CD8-positive, alpha-beta memory T cell (primary cell): ENCODE measurements around the gene VIPR2. TPM values are rescaled to one million over a fixed set of nuclear protein-coding genes. Genes with fewer than 3 reads are reported as not detected.

ENCODE experiments used
- CTCF ChIA-PET: fragments of 350-600 bp; sonication (Branson Sonifier 250); formaldehyde crosslinking; loops from one replicate; lab custom pipeline; 2021; ENCODE audit warnings: antibody characterized with exemption; lab: Charles Lee
- POLR2A ChIA-PET: fragments of 350-600 bp; sonication (Branson Sonifier 250); formaldehyde crosslinking; loops from one replicate; lab custom pipeline; 2021; ENCODE audit warnings: antibody characterized with exemption; lab: Charles Lee
- DNase-seq, 5 donors: peaks; one replicate each; pipeline versions ENCODE4 v3.0.0 to v3.0.0-alpha.2; 2020 to 2022; ENCODE audit warnings: mixed read lengths in 1 of 5
- H3K27ac ChIP-seq: one replicate; pipeline ENCODE4 v1.7.0; 2013; ENCODE audit warnings: low read depth, mild to moderate bottlenecking, low read length, moderate library complexity
- H3K27me3 ChIP-seq: 2 replicates; pipeline ENCODE4 v1.7.0; 2013; ENCODE audit warnings: low read length, mild to moderate bottlenecking; ENCODE audit not compliant: insufficient read depth, poor library complexity, severe bottlenecking
- H3K36me3 ChIP-seq: 2 replicates; pipeline ENCODE4 v1.7.0; 2013; ENCODE audit warnings: mild to moderate bottlenecking, low read length, moderate library complexity; ENCODE audit not compliant: insufficient read depth
- H3K4me1 ChIP-seq: 2 replicates; pipeline ENCODE4 v1.7.0; 2013; ENCODE audit warnings: mild to moderate bottlenecking, low read length, moderate library complexity; ENCODE audit not compliant: insufficient read depth
- H3K4me3 ChIP-seq: 2 replicates; pipeline ENCODE4 v1.7.0; 2013; ENCODE audit warnings: mild to moderate bottlenecking, low read length
- H3K9me3 ChIP-seq: 2 replicates; pipeline ENCODE4 v1.7.0; 2013; ENCODE audit warnings: mild to moderate bottlenecking, low read length
- H3K27ac Mint-ChIP-seq, 8 donors: one replicate each; pipeline ENCODE4 v1.8.0; 2020 to 2021; ENCODE audit warnings: mixed read lengths in 8 of 8, mild to moderate bottlenecking in 6 of 8, inconsistent platforms in 3 of 8, moderate library complexity in 3 of 8
- H3K27me3 Mint-ChIP-seq, 2 donors: one replicate each; pipeline ENCODE4 v1.8.0; 2020 to 2021; ENCODE audit warnings: mixed read lengths in 2 of 2, mild to moderate bottlenecking in 1 of 2, moderate library complexity in 1 of 2
- H3K36me3 Mint-ChIP-seq, 3 donors: one replicate each; pipeline ENCODE4 v1.8.0; 2020 to 2021; ENCODE audit warnings: mixed read lengths in 3 of 3, inconsistent platforms in 1 of 3, mild to moderate bottlenecking in 1 of 3
- H3K4me1 Mint-ChIP-seq, 3 donors: one replicate each; pipeline ENCODE4 v1.8.0; 2020 to 2021; ENCODE audit warnings: mixed read lengths in 3 of 3, inconsistent platforms in 1 of 3, mild to moderate bottlenecking in 1 of 3
- H3K4me3 Mint-ChIP-seq, 7 donors: one replicate each; pipeline ENCODE4 v1.8.0; 2020 to 2021; ENCODE audit warnings: mixed read lengths in 7 of 7, mild to moderate bottlenecking in 6 of 7, moderate library complexity in 4 of 7, inconsistent platforms in 2 of 7
- H3K9me3 Mint-ChIP-seq, 5 donors: one replicate each; pipeline ENCODE4 v1.8.0; 2020 to 2022; ENCODE audit warnings: mixed read lengths in 5 of 5, mild to moderate bottlenecking in 3 of 5, moderate library complexity in 2 of 5, inconsistent platforms in 1 of 5
- polyA plus RNA-seq: library from polyadenylated mRNA; unstranded; fragments of 300-500 nt; fragmentation: Illumina TruSeq; gene quantifications from one replicate; pipeline ENCODE4 v1.2.3, GENCODE V29; 2021
- total RNA-seq, 2 experiments: library from RNA; stranded (reverse); gene quantifications; one replicate each; pipeline ENCODE4 v1.2.3, GENCODE V29; 2021

The VIPR2 gene
- total and polyA plus RNA-seq, 3 experiments from 2014 or later: 0.15 to 0.61 (median 0.31) TPM

- POLR2A ChIA-PET: no interaction called here
- peak overlapping the region in 3 of 7 donors; percentile 44 to 56 (median 46) for H3K4me3 Mint-ChIP-seq
- no peak for DNase-seq
- H3K27ac ChIP-seq: no peak overlapping the region
- no peak overlapping the region for H3K4me3 ChIP-seq
- peaks cover 0 to 6% of the 10 kb centered on the region in 2 donors for H3K27me3 Mint-ChIP-seq
- no peaks in the 10 kb centered on the region for H3K9me3 ChIP-seq
- H3K36me3 ChIP-seq: no peaks in the 10 kb centered on the region
- peaks cover 13 to 30% (median 18%) of the 10 kb centered on the region in 3 donors for H3K4me1 Mint-ChIP-seq
- H3K27me3 ChIP-seq: no peaks in the 10 kb centered on the region
- H3K36me3 Mint-ChIP-seq: no peaks in the 10 kb centered on the region
- H3K27ac Mint-ChIP-seq: peak overlapping the region in 6 of 8 donors; percentile 50 to 87 (median 76)
- no peaks in the 10 kb centered on the region for H3K4me1 ChIP-seq
- H3K9me3 Mint-ChIP-seq: no peaks in the 10 kb centered on the region
- CTCF ChIA-PET: no interaction called here
Measured at GRCh38 chr7:159067576-159068487, 76.8 kb downstream of the VIPR2 start.

GRCh38 chr7:159066816-159067575, 77.7 kb downstream of the VIPR2 start:
- H3K27ac Mint-ChIP-seq: peak overlapping the region in 1 of 8 donors; percentile 43
- no peak overlapping the region for H3K27ac ChIP-seq
- H3K4me1 ChIP-seq: no peaks in the 10 kb centered on the region
- H3K4me3 ChIP-seq: no peak overlapping the region
- no peaks in the 10 kb centered on the region for H3K36me3 ChIP-seq
- DNase-seq: no peak
- no peaks in the 10 kb centered on the region for H3K36me3 Mint-ChIP-seq
- H3K4me3 Mint-ChIP-seq: peak overlapping the region in 1 of 7 donors; percentile 27
- ChIA-PET CTCF (no interaction called here), POLR2A (no interaction called here)
- peaks cover 13 to 30% (median 18%) of the 10 kb centered on the region in 3 donors for H3K4me1 Mint-ChIP-seq
- H3K27me3 Mint-ChIP-seq: peaks cover 0 to 6% of the 10 kb centered on the region in 2 donors
- H3K9me3 ChIP-seq: no peaks in the 10 kb centered on the region
- H3K27me3 ChIP-seq: no peaks in the 10 kb centered on the region
- no peaks in the 10 kb centered on the region for H3K9me3 Mint-ChIP-seq

- H3K36me3 Mint-ChIP-seq: no peaks in the 10 kb centered on the region
- POLR2A ChIA-PET: no interaction called here
- CTCF ChIA-PET: no interaction called here
Measured at GRCh38 chr7:159065852-159066480, 78.7 kb downstream of the VIPR2 start.

GRCh38 chr7:159064816-159065510, 79.7 kb downstream of the VIPR2 start:
- DNase-seq: no peak
- H3K27ac Mint-ChIP-seq: no peak overlapping the region
- H3K9me3 ChIP-seq: no peaks in the 10 kb centered on the region

More at GRCh38 chr7:159065852-159066480, 78.7 kb downstream of the VIPR2 start:
- no peaks in the 10 kb centered on the region for H3K4me1 ChIP-seq
- H3K9me3 ChIP-seq: no peaks in the 10 kb centered on the region
- H3K27me3 ChIP-seq: no peaks in the 10 kb centered on the region
- H3K4me3 ChIP-seq: no peak overlapping the region
- no peaks in the 10 kb centered on the region for H3K36me3 ChIP-seq
- H3K4me3 Mint-ChIP-seq: no peak overlapping the region
- H3K27ac Mint-ChIP-seq: no peak overlapping the region
- DNase-seq: no peak
- H3K4me1 Mint-ChIP-seq: peaks cover 8 to 25% (median 16%) of the 10 kb centered on the region in 3 donors
- peaks cover 0 to 5% of the 10 kb centered on the region in 2 donors for H3K27me3 Mint-ChIP-seq
- no peak overlapping the region for H3K27ac ChIP-seq
- no peaks in the 10 kb centered on the region for H3K9me3 Mint-ChIP-seq

GRCh38 chr7:159064121-159064815, 80.4 kb downstream of the VIPR2 start:
- no peak overlapping the region for H3K4me3 Mint-ChIP-seq
- no peak overlapping the region for H3K27ac ChIP-seq
- no peak overlapping the region for H3K4me3 ChIP-seq
- no peaks in the 10 kb centered on the region for H3K27me3 ChIP-seq
- no peaks in the 10 kb centered on the region for H3K9me3 ChIP-seq
- H3K27ac Mint-ChIP-seq: no peak overlapping the region
- peaks cover 0 to 5% of the 10 kb centered on the region in 2 donors for H3K27me3 Mint-ChIP-seq
- no peaks in the 10 kb centered on the region for H3K36me3 Mint-ChIP-seq
- no peaks in the 10 kb centered on the region for H3K36me3 ChIP-seq
- no peaks in the 10 kb centered on the region for H3K4me1 ChIP-seq
- ChIA-PET CTCF (no interaction called here), POLR2A (no interaction called here)
- DNase-seq: no peak
- H3K9me3 Mint-ChIP-seq: no peaks in the 10 kb centered on the region
- H3K4me1 Mint-ChIP-seq: peaks cover 8 to 12% (median 10%) of the 10 kb centered on the region in 3 donors

More at GRCh38 chr7:159064816-159065510, 79.7 kb downstream of the VIPR2 start:
- Mint-ChIP-seq H3K36me3 (no peaks in the 10 kb centered on the region), H3K4me1 (peaks cover 8 to 16% (median 10%) of the 10 kb centered on the region in 3 donors), H3K9me3 (no peaks in the 10 kb centered on the region), H3K27me3 (peaks cover 0 to 5% of the 10 kb centered on the region in 2 donors), H3K4me3 (no peak overlapping the region)
- ChIA-PET CTCF (no interaction called here), POLR2A (no interaction called here)
- no peak overlapping the region for H3K4me3 ChIP-seq
- no peak overlapping the region for H3K27ac ChIP-seq
- H3K36me3 ChIP-seq: no peaks in the 10 kb centered on the region
- no peaks in the 10 kb centered on the region for H3K4me1 ChIP-seq
- H3K27me3 ChIP-seq: no peaks in the 10 kb centered on the region

- H3K27me3 Mint-ChIP-seq: peaks cover 0 to 2% of the 10 kb centered on the region in 2 donors
- H3K36me3 Mint-ChIP-seq: no peaks in the 10 kb centered on the region
- DNase-seq: no peak
- no peak overlapping the region for H3K27ac ChIP-seq
- H3K4me3 ChIP-seq: no peak overlapping the region
- H3K27me3 ChIP-seq: no peaks in the 10 kb centered on the region
- no peak overlapping the region for H3K27ac Mint-ChIP-seq
- H3K36me3 ChIP-seq: no peaks in the 10 kb centered on the region
- peaks cover 4 to 7% (median 5%) of the 10 kb centered on the region in 3 donors for H3K4me1 Mint-ChIP-seq
- no peaks in the 10 kb centered on the region for H3K9me3 Mint-ChIP-seq
- no peaks in the 10 kb centered on the region for H3K9me3 ChIP-seq
- POLR2A ChIA-PET: no interaction called here
- H3K4me1 ChIP-seq: no peaks in the 10 kb centered on the region
- CTCF ChIA-PET: no interaction called here
- H3K4me3 Mint-ChIP-seq: no peak overlapping the region
Measured at GRCh38 chr7:159063046-159063840, 81.4 kb downstream of the VIPR2 start.
